ENCODE results near the gene ZNF892.
"Not testable (repeated sequence)": the region's sequence is repeated elsewhere in the genome, so short reads cannot be mapped to it uniquely, and the experiment has no call there.

Gene ZNF892

DNA sequence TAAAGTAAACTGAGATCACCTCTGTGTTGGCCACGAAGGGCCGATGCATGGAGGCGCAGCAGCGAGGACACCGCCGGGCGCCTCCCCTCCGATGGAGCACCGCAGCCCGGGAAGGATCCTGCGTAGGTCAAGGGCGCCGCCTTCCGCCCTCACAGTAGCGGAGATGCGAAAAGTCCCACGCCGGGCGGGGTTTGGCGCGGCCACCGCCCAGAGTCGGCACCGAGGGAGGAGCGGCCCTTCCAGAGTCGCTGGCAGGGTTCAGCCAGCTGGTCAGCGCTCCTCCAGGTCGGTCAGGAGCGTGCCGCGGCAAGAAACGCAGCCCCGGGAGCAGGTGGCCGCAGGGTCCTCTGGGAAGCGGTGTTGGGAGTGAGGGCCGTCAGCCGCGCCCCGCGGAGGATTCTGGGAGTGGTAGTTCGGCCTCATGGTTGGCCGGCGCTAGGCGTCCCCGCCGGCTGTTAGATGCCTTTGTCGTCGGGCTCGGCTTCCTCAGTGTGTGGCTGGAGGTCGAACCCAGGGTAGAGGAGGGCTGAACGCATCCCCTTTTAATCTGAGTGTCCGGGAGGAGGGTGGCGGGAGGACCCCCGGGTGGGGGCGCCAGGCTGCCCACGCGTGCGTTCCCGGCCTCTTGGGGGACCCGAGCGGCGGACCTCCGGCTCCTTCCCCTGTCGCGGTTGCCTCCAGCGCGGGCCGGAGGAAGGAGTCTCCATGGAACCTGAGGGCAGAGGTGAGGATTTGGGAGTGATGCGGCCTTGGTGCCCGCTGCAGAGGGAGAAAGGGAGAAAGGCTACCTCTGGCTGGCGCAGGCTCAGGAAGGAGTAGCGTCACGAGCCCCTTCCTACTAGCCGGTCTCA, at the start of gene ZNF892:
Gene ZNF892 (plus strand): TSS at position 411 of the 851 bp plus-strand sequence. CDS start 295 bp downstream, at position 706.
- DNase-seq: peak; percentile 64

DNA sequence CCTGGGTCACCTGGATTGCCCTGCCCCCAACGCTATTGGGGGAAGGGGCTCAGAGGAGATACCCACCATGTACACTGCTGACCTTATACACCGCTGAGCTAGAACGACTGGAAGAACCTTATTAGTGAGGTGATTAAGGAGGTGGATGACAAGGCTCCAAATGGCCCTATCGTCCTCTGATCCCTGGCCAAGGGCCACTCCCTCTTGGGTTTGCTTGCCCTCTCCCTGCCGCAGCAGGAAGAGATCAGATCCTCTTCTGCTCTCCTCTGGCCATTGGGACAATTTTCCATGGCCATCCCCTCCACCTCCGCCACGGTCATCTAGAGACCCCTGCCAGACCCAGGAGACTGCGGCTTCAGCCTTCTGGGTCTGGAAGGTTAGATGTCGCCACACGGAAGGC, 48.9 kb upstream of the ZNF892 start:
- no peak for DNase-seq

DNA sequence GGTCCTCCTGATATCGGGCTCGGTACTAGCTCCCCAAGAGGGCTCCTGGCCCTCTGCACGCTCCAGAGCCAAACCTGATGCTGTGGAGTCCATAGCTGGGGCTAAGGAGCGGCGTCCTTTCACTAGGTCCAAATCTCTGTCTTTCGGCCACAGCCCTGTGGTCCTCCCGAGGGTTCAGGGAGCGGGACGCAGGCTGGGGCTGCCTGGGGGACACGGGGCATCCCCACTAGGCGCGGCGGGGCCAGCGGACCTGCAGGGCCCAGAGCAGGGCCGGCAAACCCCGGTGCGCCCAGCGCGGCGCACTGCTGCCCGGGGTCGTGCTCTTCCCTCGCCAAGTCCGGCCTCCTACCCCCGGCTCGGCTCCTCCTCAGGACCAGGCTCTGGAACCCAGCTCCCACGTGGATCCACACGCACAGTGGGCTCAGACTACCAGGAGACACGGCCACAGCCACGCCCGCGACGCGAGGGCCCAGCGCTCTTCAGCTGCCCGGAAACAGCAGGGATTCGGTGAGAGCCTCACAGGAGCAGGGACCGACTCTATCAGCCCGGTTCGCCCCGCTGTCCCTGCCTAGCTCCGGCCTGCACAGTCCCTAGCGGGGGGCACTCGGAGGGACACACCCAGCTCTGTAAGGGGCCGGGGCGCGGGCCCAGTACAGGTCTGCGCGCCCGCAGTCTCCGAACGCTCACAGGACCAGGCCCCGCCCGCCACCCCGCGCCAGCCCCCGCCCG, 48.3 kb upstream of the ZNF892 start:
- peak; percentile 10 for DNase-seq

DNA sequence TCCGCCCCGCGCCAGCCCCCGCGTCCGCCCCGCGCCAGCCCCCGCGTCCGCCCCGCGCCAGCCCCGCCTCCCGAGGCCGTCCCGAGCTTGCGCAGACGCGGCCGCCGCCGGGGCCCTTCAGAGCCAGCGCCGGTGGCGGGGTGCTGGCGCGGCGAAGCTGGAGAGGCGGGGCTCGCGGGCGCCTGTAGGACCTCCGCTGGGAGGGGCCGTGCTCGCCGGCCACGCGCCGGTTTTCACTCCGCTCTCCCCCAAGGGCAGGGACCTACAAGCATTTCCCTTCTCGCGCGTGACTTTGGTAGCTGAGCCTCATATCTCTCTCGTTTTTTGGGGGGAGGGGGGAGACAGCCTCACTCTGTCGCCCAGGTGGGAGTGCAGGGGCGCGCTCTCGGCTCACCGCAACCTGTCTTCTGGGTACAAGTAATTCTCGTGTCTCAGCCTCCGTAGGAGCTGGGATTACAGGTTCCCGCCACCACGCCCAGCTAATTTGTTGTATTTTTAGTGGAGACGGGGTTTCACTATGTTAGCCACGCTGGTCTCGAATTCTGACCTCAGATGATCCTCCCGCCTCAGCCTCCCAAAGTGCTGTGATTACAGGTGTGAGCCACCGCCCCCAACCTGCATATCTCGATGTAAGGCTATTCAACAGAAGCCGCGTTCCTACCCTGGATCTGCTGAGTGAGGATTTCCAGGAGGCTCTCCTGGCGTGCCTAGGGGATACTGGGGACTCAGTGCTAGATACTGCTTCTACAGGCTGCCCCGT, 47.5 kb upstream of the ZNF892 start, which contains the start of gene ZNF514:
Gene ZNF514 (minus strand): TSS at position 159 of the 760 bp plus-strand sequence. CDS start 6,595 bp downstream, outside the sequence.
- DNase-seq: peak; percentile 10

DNA sequence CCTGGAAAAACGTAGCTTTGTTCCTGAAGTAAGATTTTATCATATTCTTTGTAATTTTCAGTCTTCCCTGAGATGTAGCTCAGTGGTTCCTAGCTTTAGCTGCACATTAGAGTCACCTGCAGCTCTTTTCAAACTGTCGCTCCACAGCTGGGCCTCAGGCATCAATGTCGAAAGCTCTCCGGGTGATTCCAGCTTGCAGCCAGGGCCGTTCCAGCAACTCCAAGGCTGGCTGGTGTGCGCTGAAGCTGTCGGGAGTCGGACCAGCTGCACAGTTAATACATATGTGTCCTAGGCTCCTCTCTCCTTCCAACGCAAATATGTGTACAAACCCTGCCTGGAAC, 42.3 kb upstream of the ZNF892 start:
- no peak for DNase-seq

DNA sequence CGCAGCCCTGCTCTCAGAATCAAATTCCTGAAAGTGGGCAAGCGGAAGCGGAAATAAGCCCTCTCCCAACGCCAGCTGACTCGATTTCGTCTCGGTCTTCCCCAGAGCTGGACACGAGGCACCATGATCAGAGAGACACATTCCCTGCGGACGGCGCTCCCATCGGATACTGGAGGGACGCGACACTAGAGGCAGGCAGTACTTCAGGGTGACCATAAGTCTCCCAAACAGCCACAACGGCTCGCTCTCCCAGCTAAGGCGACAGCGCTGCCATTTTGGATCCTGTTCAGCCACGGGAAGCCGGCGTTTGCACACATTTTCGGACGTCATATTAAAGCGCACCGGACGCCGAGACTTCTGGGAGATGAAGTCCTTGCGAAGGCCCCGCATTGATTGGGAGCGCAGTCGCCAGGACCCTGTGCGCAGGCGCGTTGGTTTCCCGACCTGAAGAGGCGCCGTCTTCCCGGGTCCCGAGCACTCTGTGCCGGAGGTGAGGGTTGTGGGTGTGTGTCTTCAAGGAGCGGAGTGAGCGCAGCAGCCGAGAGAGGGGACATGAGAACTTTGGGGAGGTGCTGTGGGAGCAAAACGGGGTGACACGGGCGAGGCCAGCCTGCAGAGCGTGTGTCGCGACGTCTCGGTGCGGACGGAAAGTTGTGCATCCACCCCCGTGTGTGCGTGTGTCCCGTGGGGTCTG, 41.8 kb upstream of the ZNF892 start, which contains the start of gene ZNF2:
Gene ZNF2 (plus strand): TSS at position 439 of the 694 bp plus-strand sequence. CDS start 10,418 bp downstream, outside the sequence.
- DNase-seq: peak; percentile 82

DNA sequence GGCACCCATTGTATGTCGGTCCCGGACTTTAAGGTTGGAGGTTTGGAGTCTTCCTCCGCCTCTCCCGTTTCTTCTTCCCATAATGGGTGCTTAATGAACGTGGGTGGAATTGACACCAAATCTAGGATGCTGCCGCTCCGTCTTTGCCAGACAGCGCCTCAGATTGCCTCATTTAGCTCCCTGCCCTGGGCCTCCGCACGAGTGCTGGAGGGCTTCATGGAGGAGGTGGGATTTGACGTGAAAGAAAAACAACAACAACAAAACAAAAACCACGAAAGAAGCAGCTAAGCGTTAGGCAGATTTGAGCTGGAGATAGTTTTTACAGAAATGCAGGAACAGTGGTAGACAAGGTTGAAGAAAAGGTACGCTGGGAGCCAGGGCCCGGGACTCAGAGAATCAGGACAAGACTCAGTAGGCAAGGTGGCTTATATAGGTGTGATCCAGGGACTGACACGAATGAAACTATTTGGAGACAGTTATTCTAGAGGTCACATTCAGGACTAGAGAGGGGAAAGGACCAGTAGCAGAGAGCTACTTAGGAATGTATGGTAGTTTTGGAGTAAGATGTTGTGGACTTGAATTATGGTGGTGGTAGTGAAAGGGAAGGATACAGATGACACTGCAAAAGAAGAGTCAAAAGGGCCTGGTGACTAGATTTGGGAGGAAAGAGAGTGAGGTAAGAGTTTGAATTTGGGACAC, 41.1 kb upstream of the ZNF892 start:
- no peak for DNase-seq

DNA sequence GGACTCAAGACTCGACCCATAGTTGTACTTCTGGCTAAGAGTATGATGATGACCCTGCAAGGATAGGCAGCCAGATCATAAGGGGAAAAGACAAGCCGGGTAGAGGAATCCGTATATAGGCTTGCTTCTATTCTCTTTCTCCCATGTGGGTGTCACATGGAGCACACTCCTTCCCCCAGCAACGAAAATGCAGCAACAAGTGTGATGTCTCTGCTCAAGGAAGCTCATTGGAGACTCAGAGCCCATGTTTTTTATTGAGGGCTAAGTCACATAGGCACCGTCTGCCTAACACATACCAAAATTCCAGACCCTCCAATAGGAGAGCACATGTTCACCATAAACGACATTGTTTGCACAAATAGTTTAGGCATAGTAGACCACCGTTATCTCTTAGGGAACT, 35.4 kb upstream of the ZNF892 start:
- no peak for DNase-seq

DNA sequence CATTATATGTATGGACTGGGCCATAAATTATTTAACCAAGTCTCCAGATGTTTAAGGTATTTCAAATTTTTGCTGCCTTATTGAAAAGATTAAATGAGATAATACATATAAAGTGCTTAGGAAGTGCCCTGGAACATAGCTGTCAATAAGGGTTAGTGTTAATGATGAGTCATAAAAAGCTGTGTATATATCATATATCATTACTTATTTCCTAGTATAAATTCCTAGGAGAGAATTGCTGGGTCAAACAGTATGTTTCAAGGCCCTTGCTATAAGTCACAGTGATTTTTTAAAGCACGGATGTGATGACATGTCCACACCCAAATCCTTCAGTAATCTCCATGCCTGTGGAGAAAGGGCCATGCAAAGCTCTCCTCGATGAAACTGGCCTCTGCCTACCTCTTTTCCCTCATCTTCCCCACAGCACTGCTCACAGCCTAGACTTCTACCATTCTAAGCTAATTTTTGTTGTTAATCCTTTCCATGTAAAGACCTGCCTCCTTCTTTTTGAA, 33.2 kb upstream of the ZNF892 start:
- no peak for DNase-seq

DNA sequence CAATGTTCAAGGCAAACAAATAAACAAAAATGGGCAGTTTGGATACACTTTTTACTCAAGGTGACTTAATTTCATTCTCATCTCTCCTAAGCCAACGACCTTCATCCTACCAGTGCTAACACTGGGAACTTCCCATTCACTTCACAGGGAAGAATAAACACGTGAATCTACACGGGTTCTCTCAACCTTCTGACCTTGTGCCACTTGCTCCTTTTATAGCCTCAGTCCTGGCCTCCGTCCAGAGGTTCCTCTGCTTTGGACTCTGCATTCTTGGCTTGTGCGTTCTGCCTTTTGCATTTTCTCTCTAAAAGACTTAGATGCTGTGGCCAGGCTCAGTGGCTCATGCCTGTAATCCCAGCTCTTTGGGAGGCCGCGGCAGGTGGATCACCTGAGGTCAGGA, 27.9 kb upstream of the ZNF892 start:
- no peak for DNase-seq

DNA sequence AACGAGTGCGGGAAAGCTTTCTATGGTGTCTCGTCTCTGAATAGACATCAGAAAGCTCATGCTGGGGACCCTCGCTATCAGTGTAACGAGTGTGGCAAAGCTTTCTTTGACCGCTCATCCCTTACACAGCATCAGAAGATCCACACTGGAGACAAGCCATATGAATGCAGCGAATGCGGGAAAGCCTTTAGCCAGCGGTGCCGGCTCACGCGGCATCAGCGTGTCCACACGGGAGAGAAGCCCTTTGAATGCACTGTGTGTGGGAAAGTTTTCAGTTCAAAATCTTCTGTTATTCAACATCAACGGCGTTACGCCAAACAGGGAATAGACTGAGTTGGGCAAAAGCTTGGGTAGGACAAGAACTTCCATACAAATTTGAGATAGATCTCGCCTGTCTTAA, 25.5 kb upstream of the ZNF892 start:
- no peak for DNase-seq

DNA sequence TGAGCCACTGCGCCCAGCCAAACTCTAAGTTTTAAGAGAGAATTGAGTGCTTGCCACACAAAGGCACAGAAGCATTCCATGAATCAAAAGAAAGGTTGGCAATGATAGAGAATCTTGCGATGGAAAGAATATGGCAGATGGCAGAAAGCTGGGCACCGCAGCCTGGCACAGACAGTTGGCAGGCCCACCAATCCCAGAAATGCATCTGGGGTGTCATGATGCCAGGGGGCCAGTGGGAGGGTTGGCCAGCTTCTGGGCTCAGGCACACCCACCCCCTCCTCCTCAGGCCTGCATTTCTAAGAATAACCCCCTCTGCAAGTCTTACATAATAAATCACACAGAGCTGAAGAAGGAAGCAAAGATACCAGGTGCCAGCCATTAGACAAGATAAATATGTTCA, 22.1 kb upstream of the ZNF892 start:
- no peak for DNase-seq

DNA sequence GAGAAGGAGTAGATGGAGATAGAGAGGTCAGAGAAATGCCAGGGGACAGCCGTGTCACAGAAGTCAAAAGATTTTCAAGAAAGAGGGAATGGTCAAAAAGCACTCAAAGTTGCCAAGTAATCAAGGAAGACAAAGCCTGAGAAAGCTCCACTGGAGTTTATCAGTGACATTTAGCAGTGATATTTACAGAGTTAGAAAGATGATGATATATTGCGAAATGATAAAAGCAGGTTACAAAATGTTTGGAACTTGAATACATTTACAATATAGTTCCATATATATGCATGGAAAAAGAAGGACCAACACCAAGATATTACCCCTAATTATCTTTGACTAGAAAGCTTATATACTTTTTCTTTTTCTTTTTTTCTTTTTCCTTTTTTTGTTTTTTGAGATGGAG, 21.3 kb upstream of the ZNF892 start:
- DNase-seq: no peak

DNA sequence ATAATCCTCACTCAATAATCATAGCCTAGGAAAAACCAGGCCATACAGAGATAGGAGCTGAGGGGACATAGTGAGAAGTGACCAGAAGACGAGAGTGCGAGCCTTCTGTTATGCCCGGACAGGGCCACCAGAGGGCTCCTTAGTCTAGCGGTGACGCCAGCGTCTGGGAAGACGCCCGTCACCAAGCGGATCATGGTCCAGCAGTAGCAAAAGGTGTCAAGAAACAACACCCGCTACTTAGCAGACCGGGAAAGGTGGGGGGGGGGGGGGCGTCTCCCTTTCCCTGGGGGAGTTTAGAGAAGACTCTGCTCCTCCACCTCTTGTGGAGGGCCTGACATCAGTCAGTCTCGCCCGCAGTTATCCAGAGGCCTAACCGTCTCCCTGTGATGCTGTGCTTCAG, 14.4 kb upstream of the ZNF892 start:
- not testable (repeated sequence) for DNase-seq

DNA sequence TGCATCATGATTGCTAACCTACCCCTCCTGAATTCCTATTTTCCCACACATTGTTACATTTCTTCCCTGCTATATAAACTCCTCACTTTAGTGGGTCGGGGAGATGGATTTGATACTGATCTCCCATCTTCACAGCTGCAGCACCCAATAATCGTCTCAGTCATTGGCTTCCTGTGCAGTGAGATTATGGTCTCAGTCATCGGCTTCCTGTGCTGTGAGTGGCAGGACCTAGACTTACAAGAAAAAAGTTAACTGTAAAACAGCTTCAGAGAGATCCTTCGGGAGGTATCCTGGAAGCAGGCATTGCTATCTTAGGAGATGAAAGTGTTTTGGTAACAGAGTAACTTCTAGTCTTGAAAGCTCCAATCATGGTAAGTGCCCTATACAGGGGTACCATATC, 3.4 kb upstream of the ZNF892 start:
- DNase-seq: no peak

DNA sequence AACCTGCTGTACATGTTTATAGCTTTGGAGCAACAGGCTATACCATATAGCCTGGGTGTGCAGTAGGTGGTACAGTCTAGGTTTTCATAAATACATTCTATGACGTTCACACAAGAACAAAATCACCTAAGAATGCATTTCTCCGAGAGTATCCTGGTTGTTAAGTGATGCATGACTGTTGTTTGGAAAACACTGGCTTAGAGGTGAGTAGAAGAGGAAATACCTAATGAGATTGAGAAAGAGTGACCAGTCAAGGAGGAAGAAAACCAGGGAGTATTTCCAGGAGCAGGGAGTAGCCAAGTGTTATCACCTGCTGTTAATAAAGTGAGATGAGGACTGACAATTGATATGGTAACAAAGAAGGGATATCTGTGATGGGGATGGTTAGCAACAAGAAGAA, 2.9 kb upstream of the ZNF892 start:
- DNase-seq: no peak

DNA sequence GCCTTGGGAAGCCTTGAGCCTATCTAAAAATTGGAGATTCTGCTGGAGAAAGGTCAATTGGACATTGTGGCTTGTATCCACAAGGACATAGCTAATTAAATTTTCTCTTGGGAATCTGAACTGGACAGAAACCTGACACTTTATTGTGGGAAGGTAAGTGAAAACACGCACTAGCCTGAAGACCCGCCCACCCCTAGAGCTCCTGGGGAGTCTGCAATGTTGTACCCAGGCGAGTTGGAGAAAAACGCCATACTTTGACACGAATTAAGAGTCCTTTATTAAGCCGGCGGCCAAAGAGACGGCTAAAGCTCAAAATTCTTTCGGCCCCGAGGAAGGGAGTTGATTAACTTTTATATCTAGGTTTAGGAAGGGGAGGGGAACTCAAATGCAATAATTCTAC, 1.2 kb upstream of the ZNF892 start:
- no peak for DNase-seq

DNA sequence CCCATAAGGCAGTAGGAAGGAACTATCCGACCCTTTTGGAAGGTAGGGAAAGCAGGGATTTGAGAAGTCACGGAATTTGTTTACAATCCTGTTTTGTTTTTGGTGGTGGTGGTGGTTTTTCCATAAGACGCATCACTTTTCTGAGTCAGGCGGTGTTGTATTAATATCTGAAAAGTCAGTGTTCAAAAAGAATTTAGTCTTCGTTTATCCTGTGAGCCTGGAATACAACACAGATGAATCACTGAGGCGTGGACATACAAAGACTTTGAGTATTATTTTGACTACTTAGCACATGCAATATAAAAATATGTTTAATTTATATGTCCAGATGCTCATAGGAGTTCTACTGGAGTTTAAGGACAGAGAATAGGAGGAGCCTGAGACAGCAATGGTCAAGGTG, 785 bp downstream of the ZNF892 start:
- no peak for DNase-seq

DNA sequence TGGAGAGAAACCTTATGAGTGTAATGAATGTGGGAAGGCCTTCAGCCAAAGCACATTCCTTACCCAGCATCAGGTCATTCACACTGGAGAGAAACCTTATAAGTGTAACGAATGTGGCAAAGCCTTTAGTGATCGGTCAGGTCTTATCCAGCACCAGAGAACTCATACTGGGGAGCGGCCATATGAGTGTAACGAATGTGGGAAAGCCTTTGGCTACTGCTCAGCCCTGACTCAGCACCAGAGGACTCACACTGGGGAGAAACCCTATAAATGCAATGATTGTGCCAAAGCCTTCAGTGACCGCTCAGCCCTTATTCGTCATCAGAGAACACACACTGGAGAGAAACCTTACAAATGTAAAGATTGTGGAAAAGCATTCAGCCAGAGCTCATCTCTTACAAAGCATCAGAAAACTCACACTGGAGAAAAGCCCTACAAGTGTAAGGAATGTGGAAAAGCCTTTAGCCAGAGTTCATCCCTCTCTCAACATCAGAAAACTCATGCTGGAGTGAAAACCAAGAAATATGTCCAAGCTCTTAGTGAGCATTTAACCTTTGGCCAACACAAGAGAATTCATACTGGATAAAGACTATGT, 7.8 kb downstream of the ZNF892 start:
- no peak for DNase-seq

DNA sequence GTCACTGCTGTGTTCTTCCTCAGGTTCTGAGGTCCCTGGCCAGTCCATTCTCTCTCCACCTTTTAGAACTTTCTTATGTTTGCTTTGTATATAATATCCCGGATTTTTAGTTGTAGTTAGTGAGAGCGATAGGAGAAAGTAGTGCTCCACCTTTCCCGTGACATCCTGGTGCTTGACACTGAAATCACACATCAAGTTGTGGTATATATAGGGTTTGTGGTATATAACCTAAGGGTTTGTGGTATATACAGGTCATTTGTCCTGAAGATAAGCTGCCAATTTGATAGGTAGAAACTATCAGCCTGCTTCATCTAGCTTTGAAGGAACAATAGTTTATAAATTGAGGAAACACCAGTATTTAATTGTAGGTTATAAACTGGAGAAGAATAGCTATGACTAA, 13.1 kb downstream of the ZNF892 start:
- no peak for DNase-seq

DNA sequence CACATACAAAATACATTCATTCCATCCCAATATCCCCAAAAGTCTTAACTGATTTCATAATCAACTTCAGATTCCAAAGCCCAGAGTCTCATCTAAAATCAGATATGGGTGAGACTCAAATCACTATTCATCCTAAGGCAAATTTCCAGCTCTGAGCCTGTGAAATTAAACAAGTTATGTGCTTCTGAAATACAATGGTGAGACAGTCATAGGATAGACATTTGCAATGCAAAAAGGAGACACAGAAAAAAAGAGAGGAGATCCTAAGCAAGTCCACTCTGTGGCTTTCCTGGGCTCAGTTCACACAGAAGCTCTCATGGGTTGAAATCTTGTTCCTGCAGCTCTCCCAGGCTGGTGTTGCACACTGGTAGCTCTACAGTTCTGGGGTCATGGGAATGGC, 18.3 kb downstream of the ZNF892 start:
- DNase-seq: no peak

Measured in NCI-H748 treated with DMSO at 0.1 percent for 48 hours (cell line).